Transverse colon (tissue), 4 donors: Measurements from ENCODE around the gene OAS3. TPM values are rescaled to one million over a fixed set of nuclear protein-coding genes. Genes with fewer than 3 reads are reported as not detected.

Experiments used
- DNase-seq: peaks from one replicate; pipeline ENCODE4 v3.0.0-alpha.2; 2019
- H3K27ac ChIP-seq, 4 donors: fragments of 200-600 bp; sonication (generic); 2 replicates each; pipeline ENCODE4 v1.5.1; 2016 to 2018; ENCODE audit warnings: inconsistent platforms in 4 of 4
- H3K27me3 ChIP-seq: fragments of 200-600 bp; sonication (generic); 2 replicates; pipeline ENCODE4 v1.5.1; 2017; ENCODE audit warnings: inconsistent platforms
- H3K36me3 ChIP-seq, 4 donors: fragments of 200-600 bp; sonication (generic); 2 replicates each; pipeline ENCODE4 v1.5.1; 2017 to 2019; ENCODE audit warnings: inconsistent platforms in 4 of 4
- H3K4me1 ChIP-seq, 4 donors: fragments of 200-600 bp; sonication (generic); 2 replicates each; pipeline ENCODE4 v1.5.1; 2017 to 2020; ENCODE audit warnings: inconsistent platforms in 4 of 4
- H3K4me3 ChIP-seq, 4 donors: fragments of 200-600 bp; sonication (generic); 1 replicate in 1 of 4; 2 replicates in 3 of 4; pipeline versions ENCODE4 v1.5.1 to v1.6.1; 2017 to 2019; ENCODE audit warnings: inconsistent platforms in 4 of 4
- H3K9me3 ChIP-seq, 2 donors: fragments of 200-600 bp; sonication (generic); 2 replicates each; pipeline ENCODE4 v1.5.1; 2017 to 2019; ENCODE audit warnings: inconsistent platforms in 2 of 2
- EP300 ChIP-seq: sonication (generic); formaldehyde crosslinking; IDR thresholded peaks from one replicate; pipeline ENCODE4 v1.6.1; 2017; ENCODE audit warnings: antibody characterized with exemption, low read depth
- POLR2A ChIP-seq: fragments of 450-650 bp; IDR thresholded peaks from one replicate; pipeline ENCODE4 v1.6.1; 2016; ENCODE audit warnings: antibody characterized with exemption, mild to moderate bottlenecking, moderate library complexity
- POLR2AphosphoS5 ChIP-seq, 3 donors: sonication (generic); formaldehyde crosslinking; IDR thresholded peaks; one replicate each; pipeline ENCODE4 v1.6.1; 2016; ENCODE audit warnings: antibody characterized with exemption in 3 of 3
- WGBS, 2 donors: methylation state at CpG; one replicate each; pipeline ENCODE4 v1.1.5; 2018; ENCODE audit warnings: low coverage in 1 of 2; 5-methylcytosine and 5-hydroxymethylcytosine counted together
- in situ Hi-C, 4 donors: fragments of 200-750 bp; cut with MboI; loops; one replicate each; pipeline versions ENCODE4 v1.15.0 to v1.15.1; 2017; ENCODE audit warnings: low sequenced_read_pairs in 3 of 4, low pct_ligation_motif_present in 1 of 4, low pct_unique_long_range_greater_than_20kb in 1 of 4
- intact Hi-C: fragments of 100-400 bp; cut with DNase I; formaldehyde crosslinking; loops from one replicate; pipeline ENCODE4 v1.15.1; 2023; ENCODE audit warnings: low total_unique reads
- total RNA-seq, 4 donors: library from RNA; depleted of rRNA; stranded (reverse); fragments of >200 nt; gene quantifications; one replicate each; pipeline ENCODE4 v1.1.0, GENCODE V29; 2016
- TF ChIP-seq, protein P1 (sequence below), 5 experiments: fragments of 200-600 bp in 3 of 5; fragments of 450-650 bp in 2 of 5; sonication (generic) in 3 of 5; IDR thresholded peaks; 1 replicate in 2 of 5; 2 replicates in 3 of 5; pipeline ENCODE4 v1.5.1; 2016 to 2017; ENCODE audit warnings: antibody characterized with exemption in 5 of 5, inconsistent platforms in 3 of 5, mild to moderate bottlenecking in 2 of 5, moderate library complexity in 1 of 5

The OAS3 gene
- total RNA-seq: 10 to 100 TPM in 3 of 4 donors, 1 to 10 TPM in 1; 6.2 to 17.6 (median 12.4) TPM

DNA sequence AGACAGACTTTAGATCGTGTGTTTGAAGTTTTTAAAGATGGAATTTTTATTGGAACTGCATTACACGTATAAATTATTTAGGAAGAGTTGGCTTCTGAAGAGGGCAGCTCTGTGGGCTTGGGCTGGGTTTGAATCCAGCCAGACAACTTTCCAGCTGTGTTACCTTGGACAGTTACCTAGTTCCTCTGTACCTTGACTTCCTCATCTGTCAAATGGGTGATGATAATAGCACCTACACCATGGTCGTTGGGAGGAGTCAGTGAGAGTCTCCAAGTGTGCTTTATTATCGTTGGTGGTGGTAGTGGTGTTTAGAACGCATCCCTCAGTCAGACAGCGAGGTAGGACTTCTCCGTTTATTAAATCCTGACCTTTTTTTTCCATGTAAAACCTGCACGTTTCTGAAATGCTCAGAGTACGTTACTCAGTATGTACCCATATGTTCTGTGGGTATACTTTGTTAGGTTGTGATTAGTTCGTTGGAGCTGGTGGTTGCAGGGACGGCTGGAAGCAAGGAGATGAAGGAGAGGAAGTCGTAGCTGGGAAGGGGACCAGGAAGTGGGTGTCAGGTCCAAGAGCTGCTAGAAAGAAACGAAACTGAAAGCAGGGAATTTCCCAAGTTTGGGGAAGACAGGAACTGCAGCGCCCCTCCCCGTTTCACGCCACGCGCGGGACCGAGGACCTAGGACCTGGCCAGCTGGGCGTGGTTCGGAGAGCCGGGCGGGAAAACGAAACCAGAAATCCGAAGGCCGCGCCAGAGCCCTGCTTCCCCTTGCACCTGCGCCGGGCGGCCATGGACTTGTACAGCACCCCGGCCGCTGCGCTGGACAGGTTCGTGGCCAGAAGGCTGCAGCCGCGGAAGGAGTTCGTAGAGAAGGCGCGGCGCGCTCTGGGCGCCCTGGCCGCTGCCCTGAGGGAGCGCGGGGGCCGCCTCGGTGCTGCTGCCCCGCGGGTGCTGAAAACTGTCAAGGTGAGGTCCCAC is at the start of gene OAS3:
OAS3 (plus strand) TSS at position 734 of the 979 bp plus-strand sequence; CDS start at position 791, 57 bp downstream.
- intact Hi-C loops: no loop called here
- Histone ChIP-seq H3K9me3 (no peaks in the 10 kb centered on the region), H3K27ac (peak within 1 kb of the TSS; percentile 78 to 87 (median 80)), H3K4me3 (peak within 1 kb of the TSS; percentile 23 to 87 (median 66)), H3K27me3 (no peaks in the 10 kb centered on the region), H3K4me1 (peaks cover 3 to 18% (median 15%) of the 10 kb centered on the region in 4 donors), H3K36me3 (no peaks in the 10 kb centered on the region)
- 8 to 41% methylated on average over 3 to 50 of the region's 50 CpGs for whole genome bisulfite sequencing, 2 donors
- TF ChIP-seq POLR2A (peak; percentile 33), POLR2AphosphoS5 (IDR thresholded peaks at IDR 0.05) (peak in 2 of 3 donors; percentile 55), EP300 (no peak)
- TF ChIP-seq, protein P1, sequence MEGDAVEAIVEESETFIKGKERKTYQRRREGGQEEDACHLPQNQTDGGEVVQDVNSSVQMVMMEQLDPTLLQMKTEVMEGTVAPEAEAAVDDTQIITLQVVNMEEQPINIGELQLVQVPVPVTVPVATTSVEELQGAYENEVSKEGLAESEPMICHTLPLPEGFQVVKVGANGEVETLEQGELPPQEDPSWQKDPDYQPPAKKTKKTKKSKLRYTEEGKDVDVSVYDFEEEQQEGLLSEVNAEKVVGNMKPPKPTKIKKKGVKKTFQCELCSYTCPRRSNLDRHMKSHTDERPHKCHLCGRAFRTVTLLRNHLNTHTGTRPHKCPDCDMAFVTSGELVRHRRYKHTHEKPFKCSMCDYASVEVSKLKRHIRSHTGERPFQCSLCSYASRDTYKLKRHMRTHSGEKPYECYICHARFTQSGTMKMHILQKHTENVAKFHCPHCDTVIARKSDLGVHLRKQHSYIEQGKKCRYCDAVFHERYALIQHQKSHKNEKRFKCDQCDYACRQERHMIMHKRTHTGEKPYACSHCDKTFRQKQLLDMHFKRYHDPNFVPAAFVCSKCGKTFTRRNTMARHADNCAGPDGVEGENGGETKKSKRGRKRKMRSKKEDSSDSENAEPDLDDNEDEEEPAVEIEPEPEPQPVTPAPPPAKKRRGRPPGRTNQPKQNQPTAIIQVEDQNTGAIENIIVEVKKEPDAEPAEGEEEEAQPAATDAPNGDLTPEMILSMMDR (IDR thresholded peaks at IDR 0.05): peak in 1 of 5 experiments; percentile 16
- in situ Hi-C loops: no loop called here
- peak; percentile 90 for DNase-seq

- Histone ChIP-seq H3K4me3 (no peak overlapping the region), H3K36me3 (no peaks in the 10 kb centered on the region), H3K27ac (no peak overlapping the region), H3K27me3 (no peaks in the 10 kb centered on the region), H3K9me3 (no peaks in the 10 kb centered on the region), H3K4me1 (no peaks in the 10 kb centered on the region)
- 80% methylated on average over 6 of the region's 6 CpGs; no CpG with 5 or more reads in 1 of the 2 donors for WGBS, 2 donors
- no peak for TF ChIP-seq POLR2AphosphoS5 (IDR thresholded peaks at IDR 0.05)
- TF ChIP-seq, protein P1 (IDR thresholded peaks at IDR 0.05): no peak
- TF ChIP-seq EP300: no peak
- TF ChIP-seq POLR2A: no peak
- no peak for DNase-seq
- in situ Hi-C loops (no loop called here), intact Hi-C loops (no loop called here)
Measured at GRCh38 chr12:112891093-112892024, 46.9 kb upstream of the OAS3 start.

DNA sequence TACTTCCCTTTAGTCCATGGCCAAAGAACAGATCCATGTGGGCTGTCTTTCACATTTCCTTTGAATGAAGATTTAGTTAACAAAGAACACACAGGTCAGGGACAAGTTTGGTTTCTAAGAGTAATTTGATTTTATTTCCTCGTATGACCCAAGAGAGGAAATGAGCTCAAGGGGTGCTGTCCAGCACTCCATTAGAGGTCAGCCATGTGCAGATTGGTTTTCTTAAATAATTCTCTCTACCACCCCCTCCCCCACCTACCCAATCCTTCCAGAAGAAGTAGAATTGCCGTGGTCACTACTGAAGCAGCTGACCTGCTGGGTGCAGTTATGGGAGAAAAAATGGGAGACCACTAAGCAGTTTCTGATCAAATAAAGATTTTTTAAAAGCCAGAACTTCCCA is 45.4 kb upstream of the OAS3 start:
- Histone ChIP-seq H3K27me3 (no peaks in the 10 kb centered on the region), H3K27ac (no peak overlapping the region), H3K36me3 (no peaks in the 10 kb centered on the region), H3K9me3 (no peaks in the 10 kb centered on the region), H3K4me1 (no peaks in the 10 kb centered on the region), H3K4me3 (no peak overlapping the region)
- intact Hi-C loops (no loop called here), in situ Hi-C loops (no loop called here)
- WGBS, 2 donors: 0 to 32% methylated on average over 1 to 2 of the region's 2 CpGs
- TF ChIP-seq POLR2A (no peak), EP300 (no peak), POLR2AphosphoS5 (IDR thresholded peaks at IDR 0.05) (no peak)
- TF ChIP-seq, protein P1 (IDR thresholded peaks at IDR 0.05): no peak
- no peak for DNase-seq

DNA sequence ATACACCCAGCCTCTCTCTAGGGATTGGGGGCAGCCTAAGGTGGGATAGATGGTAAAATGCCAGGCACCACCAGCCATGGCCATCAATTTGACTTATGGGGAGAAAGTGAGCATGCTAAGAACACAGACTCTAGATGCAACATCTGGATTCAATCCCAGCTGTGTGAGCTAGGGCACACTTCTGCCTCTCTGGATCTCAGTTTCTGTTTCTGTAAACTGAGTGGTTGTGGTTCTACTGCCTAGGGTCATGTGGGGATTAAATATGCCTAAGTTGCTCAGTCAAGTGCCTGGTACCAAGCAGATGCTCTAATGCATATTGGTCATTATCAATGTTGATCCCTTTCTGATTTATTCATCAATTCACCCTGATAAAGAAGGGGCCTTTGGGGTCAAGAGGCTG is 44.1 kb upstream of the OAS3 start:
- Histone ChIP-seq H3K36me3 (no peaks in the 10 kb centered on the region), H3K27me3 (no peaks in the 10 kb centered on the region), H3K4me3 (no peak overlapping the region), H3K27ac (no peak overlapping the region), H3K9me3 (no peaks in the 10 kb centered on the region), H3K4me1 (no peaks in the 10 kb centered on the region)
- TF ChIP-seq POLR2AphosphoS5 (IDR thresholded peaks at IDR 0.05) (no peak), EP300 (no peak), POLR2A (no peak)
- TF ChIP-seq, protein P1 (IDR thresholded peaks at IDR 0.05): no peak
- DNase-seq: no peak
- in situ Hi-C loops: no loop called here
- intact Hi-C loops: no loop called here
